Panc1 (cell line): ENCODE measurements around the gene TNFRSF25. TPM values are rescaled to one million over a fixed set of nuclear protein-coding genes. Genes with fewer than 3 reads are reported as not detected.

ENCODE experiments used
- ATAC-seq: fragments of 200-7000 bp; cut with Tn5 transposase; 2 replicates; pipeline ENCODE4 v1.9.1; 2020; ENCODE audit warnings: mild to moderate bottlenecking, moderate library complexity
- BruUV-seq: library from RNA; stranded (reverse); fragments of 400-500 nt; replicated peaks from 2 replicates; lab custom pipeline; 2021; lab: Mats Ljungman, UMichigan
- CTCF ChIA-PET: fragments of 300-600 bp; sonication (Branson Sonifier 250); formaldehyde crosslinking; loops from one replicate; lab custom pipeline; 2022; ENCODE audit warnings: antibody characterized with exemption; lab: Charles Lee
- POLR2A ChIA-PET: fragments of 300-600 bp; sonication (Branson Sonifier 250); formaldehyde crosslinking; loops from one replicate; lab custom pipeline; 2022; ENCODE audit warnings: antibody characterized with exemption; lab: Charles Lee
- DNase-seq: peaks from one replicate; pipeline ENCODE4 v3.0.0-alpha.2; 2010; ENCODE audit warnings: low read depth, low spot score
- H3K27ac ChIP-seq: 2 replicates; pipeline ENCODE4 v1.5.1; 2011; ENCODE audit warnings: mild to moderate bottlenecking, low read length, inconsistent platforms
- H3K27me3 ChIP-seq: fragments of 200-500 bp; sonication (Bioruptor generic); 2 replicates; pipeline ENCODE4 v1.6.0; 2014; ENCODE audit warnings: low read length, inconsistent platforms; ENCODE audit not compliant: control insufficient read depth, insufficient read depth
- H3K36me3 ChIP-seq: fragments of 200-500 bp; sonication (Bioruptor generic); 2 replicates; pipeline ENCODE4 v1.5.1; 2014; ENCODE audit warnings: inconsistent platforms, mild to moderate bottlenecking, low read length, moderate library complexity; ENCODE audit not compliant: control insufficient read depth, insufficient read depth
- H3K4me1 ChIP-seq: 2 replicates; pipeline ENCODE4 v1.5.1; 2011; ENCODE audit warnings: inconsistent platforms, mild to moderate bottlenecking, low read length, moderate library complexity; ENCODE audit not compliant: control insufficient read depth, insufficient read depth
- H3K4me3 ChIP-seq, 2 experiments: 2 replicates each; pipeline ENCODE4 v1.5.1; 2011 to 2012; ENCODE audit warnings: low read depth in 2 of 2, low read length in 2 of 2, mild to moderate bottlenecking in 2 of 2, inconsistent platforms in 1 of 2, moderate library complexity in 1 of 2
- H3K9me3 ChIP-seq: fragments of 200-500 bp; sonication (Bioruptor generic); 2 replicates; pipeline ENCODE4 v1.5.1; 2014; ENCODE audit warnings: low read depth, mild to moderate bottlenecking, inconsistent platforms, low read length, moderate library complexity; ENCODE audit not compliant: control insufficient read depth, insufficient read depth
- POLR2AphosphoS5 ChIP-seq: IDR thresholded peaks from 2 replicates; pipeline ENCODE4 v1.6.1; 2012; ENCODE audit warnings: mild to moderate bottlenecking, low read depth, low read length, moderate library complexity
- REST ChIP-seq, 2 experiments: IDR thresholded peaks; 2 replicates each; pipeline ENCODE4 v1.6.1; 2011 to 2012; ENCODE audit warnings: low read depth in 2 of 2, control low read depth in 1 of 2, low read length in 1 of 2, mild to moderate bottlenecking in 1 of 2, moderate library complexity in 1 of 2; ENCODE audit not compliant: insufficient read depth in 1 of 2
- SIN3A ChIP-seq: IDR thresholded peaks from 2 replicates; pipeline ENCODE4 v1.6.1; 2012; ENCODE audit warnings: low read depth, mild to moderate bottlenecking, low read length, moderate library complexity, borderline replicate concordance; ENCODE audit not compliant: insufficient read depth
- TCF7L2 ChIP-seq: IDR thresholded peaks from 2 replicates; pipeline ENCODE4 v1.6.1; 2011; ENCODE audit warnings: mild to moderate bottlenecking, low read depth, low read length, inconsistent platforms
- in situ Hi-C: cut with HindIII; loops from 2 replicates; pipeline ENCODE4 v1.10.0; 2016; ENCODE audit warnings: low sequenced_read_pairs, low pct_unique_long_range_greater_than_20kb
- intact Hi-C: fragments of 100-400 bp; cut with micrococcal nuclease; formaldehyde crosslinking; loops from one replicate; pipeline ENCODE4 v1.10.0; 2022; ENCODE audit not compliant: unreplicated experiment
- total RNA-seq: library from RNA; stranded (reverse); gene quantifications from one replicate; pipeline ENCODE4 v1.2.1, GENCODE V29; 2021; ENCODE audit not compliant: unreplicated experiment
- TF ChIP-seq, protein P1 (sequence below): fragments of 450-650 bp; IDR thresholded peaks from 2 replicates; pipeline ENCODE4 v1.5.1; 2017; ENCODE audit warnings: mild to moderate bottlenecking

TNFRSF25 gene
- total RNA-seq, 1 experiment from 2014 or later: 7.0 TPM

DNA sequence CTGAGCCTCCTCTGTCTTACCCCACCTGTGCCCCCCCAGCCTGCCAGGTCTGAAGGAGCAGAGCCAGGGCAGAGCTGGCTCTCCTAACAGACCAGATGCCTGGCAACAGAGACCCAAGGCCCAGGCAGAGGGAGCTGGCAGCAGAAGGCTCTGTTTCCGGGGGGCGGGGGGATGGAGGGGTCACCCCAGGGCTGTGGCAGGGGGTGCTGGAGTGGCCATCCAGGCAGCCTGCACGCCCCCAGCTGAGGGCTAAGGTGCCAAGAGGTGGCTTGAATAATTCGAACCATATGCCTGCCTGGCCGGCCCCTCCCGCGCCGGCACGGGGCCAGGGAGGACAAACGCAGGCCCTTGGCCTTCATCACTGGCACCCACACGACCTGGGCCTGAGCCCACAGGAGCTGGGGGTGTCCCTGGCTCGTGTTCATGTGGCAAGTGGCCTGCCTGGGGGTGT lies 41.5 kb upstream of the TNFRSF25 start:
- Histone ChIP-seq H3K27me3 (no peaks in the 10 kb centered on the region), H3K27ac (no peak overlapping the region), H3K36me3 (no peaks in the 10 kb centered on the region), H3K4me3 (no peak overlapping the region), H3K4me1 (no peaks in the 10 kb centered on the region), H3K9me3 (no peaks in the 10 kb centered on the region)
- intact Hi-C loops (no loop called here), in situ Hi-C loops (no loop called here)
- POLR2A ChIA-PET: interaction anchor here (0.6 kb wide), 1 partner anchor 16 kb away, joined by 6 read pairs; no protein-coding TSS in a partner anchor
- no peak for DNase-seq
- ATAC-seq: no peak
- no TSS peak for BruUV-seq
- no peak for TF ChIP-seq SIN3A
- no peak for TF ChIP-seq TCF7L2
- TF ChIP-seq POLR2AphosphoS5: no peak
- no peak for TF ChIP-seq REST (IDR thresholded peaks at IDR 0.05; ENCODE audit: insufficient read depth in 1 of 2, low read depth in 2 of 2, low read length in 1 of 2)
- TF ChIP-seq, protein P1, sequence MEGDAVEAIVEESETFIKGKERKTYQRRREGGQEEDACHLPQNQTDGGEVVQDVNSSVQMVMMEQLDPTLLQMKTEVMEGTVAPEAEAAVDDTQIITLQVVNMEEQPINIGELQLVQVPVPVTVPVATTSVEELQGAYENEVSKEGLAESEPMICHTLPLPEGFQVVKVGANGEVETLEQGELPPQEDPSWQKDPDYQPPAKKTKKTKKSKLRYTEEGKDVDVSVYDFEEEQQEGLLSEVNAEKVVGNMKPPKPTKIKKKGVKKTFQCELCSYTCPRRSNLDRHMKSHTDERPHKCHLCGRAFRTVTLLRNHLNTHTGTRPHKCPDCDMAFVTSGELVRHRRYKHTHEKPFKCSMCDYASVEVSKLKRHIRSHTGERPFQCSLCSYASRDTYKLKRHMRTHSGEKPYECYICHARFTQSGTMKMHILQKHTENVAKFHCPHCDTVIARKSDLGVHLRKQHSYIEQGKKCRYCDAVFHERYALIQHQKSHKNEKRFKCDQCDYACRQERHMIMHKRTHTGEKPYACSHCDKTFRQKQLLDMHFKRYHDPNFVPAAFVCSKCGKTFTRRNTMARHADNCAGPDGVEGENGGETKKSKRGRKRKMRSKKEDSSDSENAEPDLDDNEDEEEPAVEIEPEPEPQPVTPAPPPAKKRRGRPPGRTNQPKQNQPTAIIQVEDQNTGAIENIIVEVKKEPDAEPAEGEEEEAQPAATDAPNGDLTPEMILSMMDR: no peak
- CTCF ChIA-PET: interaction anchor here (0.6 kb wide), 1 partner anchor 67 kb away, joined by 3 read pairs; no protein-coding TSS in a partner anchor

- in situ Hi-C loops: no loop called here
- POLR2A ChIA-PET: no interaction called here
- H3K9me3 ChIP-seq: no peaks in the 10 kb centered on the region
- DNase-seq (no peak), ATAC-seq (no peak)
- TF ChIP-seq REST (IDR thresholded peaks at IDR 0.05; ENCODE audit: insufficient read depth in 1 of 2, low read depth in 2 of 2, low read length in 1 of 2): no peak
- TF ChIP-seq, protein P1: no peak
- no peak for TF ChIP-seq SIN3A
- TF ChIP-seq POLR2AphosphoS5: no peak
- TF ChIP-seq TCF7L2: no peak
- BruUV-seq: no TSS peak
- H3K36me3 ChIP-seq: no peaks in the 10 kb centered on the region
- no peak overlapping the region for H3K4me3 ChIP-seq
- CTCF ChIA-PET: interaction anchor here (0.6 kb wide), 1 partner anchor 66 kb away, joined by 3 read pairs; no protein-coding TSS in a partner anchor
- H3K4me1 ChIP-seq: no peaks in the 10 kb centered on the region
- no peak overlapping the region for H3K27ac ChIP-seq
- intact Hi-C loops: no loop called here
- H3K27me3 ChIP-seq: no peaks in the 10 kb centered on the region
Observed at GRCh38 chr1:6507037-6507428, 41.1 kb upstream of the TNFRSF25 start.
